ENCODE results near the gene PLA2G2E. TPM values are rescaled to one million over a fixed set of nuclear protein-coding genes. Genes with fewer than 3 reads are reported as not detected.

The PLA2G2E gene
- total and polyA plus RNA-seq, 3 donors from 2014 or later: not detected

GRCh38 chr1:19964542-19964941 is 41.1 kb upstream of the PLA2G2E start:
- H3K27ac ChIP-seq: no peak overlapping the region
- no peak overlapping the region for H3K4me3 ChIP-seq
- no peaks in the 10 kb centered on the region for H3K9me3 ChIP-seq
- intact Hi-C loops (cut with DNase I; ENCODE audit: low total_unique reads): no loop called here
- TF ChIP-seq CTCF (IDR thresholded peaks at IDR 0.05): no peak
- TF ChIP-seq POLR2A (IDR thresholded peaks at IDR 0.05): no peak
- H3K27me3 ChIP-seq: no peaks in the 10 kb centered on the region
- WGBS, 2 donors: 92 to 94% methylated on average over 2 of the region's 2 CpGs
- DNase-seq: no peak
- H3K4me1 ChIP-seq: no peaks in the 10 kb centered on the region
- H3K36me3 ChIP-seq (ENCODE audit: low read depth, missing control alignments): no peaks in the 10 kb centered on the region

- H3K4me1 ChIP-seq: no peaks in the 10 kb centered on the region
- intact Hi-C loops (cut with DNase I; ENCODE audit: low total_unique reads): no loop called here
- H3K27me3 ChIP-seq: no peaks in the 10 kb centered on the region
- TF ChIP-seq CTCF (IDR thresholded peaks at IDR 0.05): no peak
- TF ChIP-seq POLR2A (IDR thresholded peaks at IDR 0.05): no peak
- WGBS, 2 donors: 89 to 93% methylated on average over 4 of the region's 4 CpGs
- no peak overlapping the region for H3K4me3 ChIP-seq
- H3K27ac ChIP-seq: no peak overlapping the region
- no peaks in the 10 kb centered on the region for H3K36me3 ChIP-seq (ENCODE audit: low read depth, missing control alignments)
- no peak for DNase-seq
- no peaks in the 10 kb centered on the region for H3K9me3 ChIP-seq
Measured at GRCh38 chr1:19963636-19964035, 40.2 kb upstream of the PLA2G2E start.

- no peaks in the 10 kb centered on the region for H3K36me3 ChIP-seq (ENCODE audit: low read depth, missing control alignments)
- no peak overlapping the region for H3K27ac ChIP-seq
- H3K4me1 ChIP-seq: no peaks in the 10 kb centered on the region
- TF ChIP-seq CTCF (IDR thresholded peaks at IDR 0.05) (no peak), POLR2A (IDR thresholded peaks at IDR 0.05) (no peak)
- no peaks in the 10 kb centered on the region for H3K27me3 ChIP-seq
- DNase-seq: no peak
- no peak overlapping the region for H3K4me3 ChIP-seq
- intact Hi-C loops (cut with DNase I; ENCODE audit: low total_unique reads): no loop called here
- WGBS, 2 donors: 82 to 93% methylated on average over 5 of the region's 5 CpGs
- no peaks in the 10 kb centered on the region for H3K9me3 ChIP-seq
Measured at GRCh38 chr1:19960591-19960990, 37.2 kb upstream of the PLA2G2E start.

GRCh38 chr1:19957779-19958178 is 34.4 kb upstream of the PLA2G2E start:
- Histone ChIP-seq H3K4me1 (no peaks in the 10 kb centered on the region), H3K4me3 (no peak overlapping the region), H3K36me3 (ENCODE audit: low read depth, missing control alignments) (no peaks in the 10 kb centered on the region), H3K27me3 (no peaks in the 10 kb centered on the region), H3K27ac (no peak overlapping the region), H3K9me3 (no peaks in the 10 kb centered on the region)
- intact Hi-C loops (cut with DNase I; ENCODE audit: low total_unique reads): no loop called here
- DNase-seq: no peak
- 68 to 79% methylated on average over 4 of the region's 4 CpGs for WGBS, 2 donors
- no peak for TF ChIP-seq CTCF (IDR thresholded peaks at IDR 0.05)
- no peak for TF ChIP-seq POLR2A (IDR thresholded peaks at IDR 0.05)

GRCh38 chr1:19955534-19956170 is 32.2 kb upstream of the PLA2G2E start:
- H3K4me3 ChIP-seq: no peak overlapping the region
- no peaks in the 10 kb centered on the region for H3K9me3 ChIP-seq
- TF ChIP-seq CTCF (IDR thresholded peaks at IDR 0.05) (no peak), POLR2A (IDR thresholded peaks at IDR 0.05) (no peak)
- H3K4me1 ChIP-seq: no peaks in the 10 kb centered on the region
- H3K27me3 ChIP-seq: no peaks in the 10 kb centered on the region
- intact Hi-C loops (cut with DNase I; ENCODE audit: low total_unique reads): no loop called here
- H3K27ac ChIP-seq: no peak overlapping the region
- no peaks in the 10 kb centered on the region for H3K36me3 ChIP-seq (ENCODE audit: low read depth, missing control alignments)
- 84 to 88% methylated on average over 11 of the region's 11 CpGs for WGBS, 2 donors
- DNase-seq: no peak
